Stimulated activated CD8-positive, alpha-beta memory T cell treated with anti-CD3 and anti-CD28 coated beads, Interleukin-15, amount 100 ng/mL, for 48 hours (primary cell): ENCODE measurements around the gene TCTN1.
A peak's percentile ranks its signal among the peaks of the same experiment; 100 is the strongest.

ENCODE experiments used
- DNase-seq, 2 donors: peaks; one replicate each; pipeline ENCODE4 v3.0.0-alpha.2; 2020; ENCODE audit warnings: low read depth in 2 of 2

TCTN1 gene

GRCh38 chr12:110680032-110680431 lies 66.1 kb downstream of the TCTN1 start:
- DNase-seq, result no peak

GRCh38 chr12:110683888-110684287 lies 70.0 kb downstream of the TCTN1 start:
- no peak for DNase-seq

GRCh38 chr12:110684312-110684836 lies 70.4 kb downstream of the TCTN1 start:
- DNase-seq, result no peak

GRCh38 chr12:110686294-110686903 lies 72.5 kb downstream of the TCTN1 start:
- DNase-seq, result no peak

GRCh38 chr12:110687396-110688169 lies 73.7 kb downstream of the TCTN1 start:
- DNase-seq, result no peak

- DNase-seq, result no peak
These were observed 74.7 kb downstream of the TCTN1 start, which contains the start of gene HVCN1 for GRCh38 chr12:110688446-110689280. HVCN1 (minus strand) TSS chr12:110689115; CDS start chr12:110683245, 5,870 bp downstream.

GRCh38 chr12:110689281-110690126 lies 75.6 kb downstream of the TCTN1 start:
- DNase-seq, result peak; percentile 36 to 44

GRCh38 chr12:110690127-110690430 lies 76.2 kb downstream of the TCTN1 start:
- DNase-seq, result no peak

- DNase-seq, result no peak
These were observed 79.8 kb downstream of the TCTN1 start for GRCh38 chr12:110693731-110694130.

- no peak for DNase-seq
These were observed 80.5 kb downstream of the TCTN1 start for GRCh38 chr12:110694330-110694901.

GRCh38 chr12:110696283-110696682 lies 82.4 kb downstream of the TCTN1 start:
- no peak for DNase-seq

- no peak for DNase-seq
These were observed 83.3 kb downstream of the TCTN1 start for GRCh38 chr12:110697236-110697635.

- DNase-seq, result peak; percentile 71 to 73
These were observed 84.4 kb downstream of the TCTN1 start for GRCh38 chr12:110698171-110698902.
